H9 (cell line): ENCODE results near the gene GSN. TPM values are rescaled to one million over a fixed set of nuclear protein-coding genes. Genes with fewer than 3 reads are reported as not detected.

Source experiments
- DNase-seq: peaks from one replicate; pipeline ENCODE4 v3.0.0-alpha.2; 2017
- H2AFZ ChIP-seq: one replicate; pipeline ENCODE4 v1.6.1; 2013; ENCODE audit warnings: mild to moderate bottlenecking, low read length, control low read depth, moderate library complexity
- H2AK5ac ChIP-seq: 2 replicates; pipeline ENCODE4 v1.6.1; 2013; ENCODE audit warnings: low read length, control low read depth, mixed read lengths; ENCODE audit not compliant: insufficient read length
- H2BK120ac ChIP-seq: one replicate; pipeline ENCODE4 v1.6.1; 2013; ENCODE audit warnings: low read depth, mild to moderate bottlenecking, low read length, control low read depth, inconsistent platforms; ENCODE audit not compliant: poor library complexity, severe bottlenecking
- H2BK12ac ChIP-seq: 2 replicates; pipeline ENCODE4 v1.6.1; 2013; ENCODE audit warnings: low read length, control low read depth, mixed read lengths, low read depth; ENCODE audit not compliant: insufficient read length
- H2BK15ac ChIP-seq: 2 replicates; pipeline ENCODE4 v1.6.1; 2013; ENCODE audit warnings: low read depth, low read length, control low read depth
- H2BK20ac ChIP-seq: one replicate; pipeline ENCODE4 v1.6.1; 2013; ENCODE audit warnings: low read depth, mild to moderate bottlenecking, low read length, control low read depth, inconsistent platforms; ENCODE audit not compliant: poor library complexity, severe bottlenecking
- H2BK5ac ChIP-seq: 2 replicates; pipeline ENCODE4 v1.6.1; 2013; ENCODE audit warnings: low read length, control low read depth, mixed read lengths; ENCODE audit not compliant: insufficient read length
- H3K14ac ChIP-seq: 2 replicates; pipeline ENCODE4 v1.6.1; 2013; ENCODE audit warnings: low read length, control low read depth; ENCODE audit not compliant: insufficient read depth
- H3K18ac ChIP-seq: 2 replicates; pipeline ENCODE4 v1.6.1; 2013; ENCODE audit warnings: low read depth, mild to moderate bottlenecking, mixed read lengths, low read length, control low read depth; ENCODE audit not compliant: insufficient read length
- H3K23ac ChIP-seq: 2 replicates; pipeline ENCODE4 v1.6.1; 2013; ENCODE audit warnings: low read length, control low read depth, mixed read lengths, low read depth; ENCODE audit not compliant: insufficient read length
- H3K23me2 ChIP-seq: 2 replicates; pipeline ENCODE4 v1.6.1; 2013; ENCODE audit warnings: low read depth, mild to moderate bottlenecking, mixed read lengths, low read length, control low read depth; ENCODE audit not compliant: insufficient read length, poor library complexity, severe bottlenecking
- H3K27ac ChIP-seq: 2 replicates; pipeline ENCODE4 v1.5.1; 2013; ENCODE audit warnings: low read length, control low read depth, mixed read lengths, low read depth; ENCODE audit not compliant: insufficient read length
- H3K27me3 ChIP-seq: 2 replicates; pipeline ENCODE4 v1.6.1; 2013; ENCODE audit warnings: low read length, control low read depth, inconsistent platforms; ENCODE audit not compliant: insufficient read depth
- H3K4ac ChIP-seq: 2 replicates; pipeline ENCODE4 v1.6.1; 2013; ENCODE audit warnings: low read depth, mild to moderate bottlenecking, control low read depth, inconsistent platforms, low read length, moderate library complexity
- H3K4me1 ChIP-seq: 2 replicates; pipeline ENCODE4 v1.6.1; 2013; ENCODE audit warnings: low read length, control low read depth, inconsistent platforms; ENCODE audit not compliant: insufficient read depth
- H3K4me2 ChIP-seq: 2 replicates; pipeline ENCODE4 v1.6.1; 2013; ENCODE audit warnings: low read length, control low read depth, mixed read lengths; ENCODE audit not compliant: insufficient read length, insufficient read depth
- H3K56ac ChIP-seq: 2 replicates; pipeline ENCODE4 v1.6.1; 2013; ENCODE audit warnings: low read depth, mild to moderate bottlenecking, mixed read lengths, low read length, control low read depth; ENCODE audit not compliant: insufficient read length
- H3K79me1 ChIP-seq: 2 replicates; pipeline ENCODE4 v1.6.1; 2013; ENCODE audit warnings: low read depth, mild to moderate bottlenecking, moderate library complexity, low read length, control low read depth, inconsistent platforms; ENCODE audit not compliant: insufficient read depth, poor library complexity, severe bottlenecking
- H3K79me2 ChIP-seq: 2 replicates; pipeline ENCODE4 v1.6.1; 2013; ENCODE audit warnings: low read length, control low read depth, inconsistent platforms; ENCODE audit not compliant: insufficient read depth
- H3K9ac ChIP-seq: 2 replicates; pipeline ENCODE4 v1.6.1; 2013; ENCODE audit warnings: low read length, control low read depth, mixed read lengths; ENCODE audit not compliant: insufficient read length; ENCODE audit errors: extremely low read depth
- H3K9me3 ChIP-seq: one replicate; pipeline ENCODE4 v1.6.1; 2013; ENCODE audit warnings: low read depth, low read length, inconsistent platforms; ENCODE audit not compliant: control insufficient read depth
- H3T11ph ChIP-seq: one replicate; pipeline ENCODE4 v1.6.1; 2013; ENCODE audit warnings: mild to moderate bottlenecking, low read length, control low read depth, inconsistent platforms
- H4K20me1 ChIP-seq: one replicate; pipeline ENCODE4 v1.6.1; 2013; ENCODE audit not compliant: control insufficient read depth, insufficient read length, insufficient read depth
- H4K5ac ChIP-seq: 2 replicates; pipeline ENCODE4 v1.6.1; 2013; ENCODE audit warnings: low read depth, mild to moderate bottlenecking, mixed read lengths, low read length, control low read depth; ENCODE audit not compliant: insufficient read length
- H4K8ac ChIP-seq: replicated peaks from 2 replicates; pipeline ENCODE4 v1.6.1; 2013; ENCODE audit warnings: low read length, control low read depth, mixed read lengths, low read depth; ENCODE audit not compliant: insufficient read length
- H4K91ac ChIP-seq: 2 replicates; pipeline ENCODE4 v1.6.1; 2013; ENCODE audit warnings: low read depth, mild to moderate bottlenecking, moderate library complexity, mixed read lengths, low read length, control low read depth; ENCODE audit not compliant: insufficient read length
- H3K27ac Mint-ChIP-seq, 3 experiments: 2 replicates in 2 of 3; 3 replicates in 1 of 3; pipeline ENCODE4 v1.8.0; 2020 to 2021; ENCODE audit warnings: mixed read lengths in 3 of 3, mild to moderate bottlenecking in 1 of 3, moderate library complexity in 1 of 3
- H3K27me3 Mint-ChIP-seq: 2 replicates; pipeline ENCODE4 v1.8.0; 2021; ENCODE audit warnings: low read depth, mild to moderate bottlenecking, moderate library complexity, mixed read lengths
- H3K36me3 Mint-ChIP-seq, 3 experiments: 2 replicates in 2 of 3; 3 replicates in 1 of 3; pipeline ENCODE4 v1.8.0; 2020 to 2021; ENCODE audit warnings: low read depth in 3 of 3, mixed read lengths in 3 of 3; ENCODE audit not compliant: insufficient read depth in 1 of 3
- H3K4me1 Mint-ChIP-seq, 2 experiments: 2 replicates each; pipeline ENCODE4 v1.8.0; 2020; ENCODE audit warnings: mixed read lengths in 2 of 2
- H3K4me3 Mint-ChIP-seq, 2 experiments: 2 replicates in 1 of 2; 3 replicates in 1 of 2; pipeline ENCODE4 v1.8.0; 2020 to 2021; ENCODE audit warnings: mild to moderate bottlenecking in 2 of 2, mixed read lengths in 2 of 2, moderate library complexity in 1 of 2
- H3K9me3 Mint-ChIP-seq, 2 experiments: 2 replicates in 1 of 2; 3 replicates in 1 of 2; pipeline ENCODE4 v1.8.0; 2020; ENCODE audit warnings: mild to moderate bottlenecking in 2 of 2, mixed read lengths in 2 of 2, moderate library complexity in 1 of 2
- CTCF ChIP-seq: fragments of 200-600 bp; sonication (generic); conservative IDR thresholded peaks from 3 replicates; pipeline ENCODE4 v1.8.0; 2021; ENCODE audit warnings: antibody characterized with exemption, mild to moderate bottlenecking
- WGBS: extraction: QIAGEN DNeasy Blood & Tissue Kit; methylation state at CpG from one replicate; pipeline ENCODE4 v1.1.7; 2013; ENCODE audit warnings: missing lambda C conversion rate, low lambda C conversion rate, mixed read lengths; ENCODE audit not compliant: insufficient read length; ENCODE audit errors: extremely low coverage; 5-methylcytosine and 5-hydroxymethylcytosine counted together
- total RNA-seq: library from RNA; stranded (reverse); gene quantifications from 2 replicates; pipeline ENCODE4 v1.2.1, GENCODE V29; 2021

GSN gene
- total RNA-seq, 1 experiment from 2014 or later: 14.9 TPM

GRCh38 chr9:121296213-121297127 lies 28.5 kb downstream of the GSN start:
- H3K36me3 Mint-ChIP-seq: peaks cover 0 to 1% (median 0%) of the 10 kb centered on the region in 3 experiments; a peak in 1 of 7 replicates
- no peak overlapping the region for H4K5ac ChIP-seq
- no peaks in the 10 kb centered on the region for H3K79me2 ChIP-seq
- H3K27me3 Mint-ChIP-seq: peaks cover 96% of the 10 kb centered on the region
- no peak overlapping the region for H3K14ac ChIP-seq
- H3K4me1 ChIP-seq: peaks cover 8% of the 10 kb centered on the region
- DNase-seq: no peak
- H2AFZ ChIP-seq: no peak overlapping the region
- no peak overlapping the region for H3K23ac ChIP-seq
- peaks cover 14% of the 10 kb centered on the region; the same call in 1 of the 2 replicates for H3K27me3 ChIP-seq
- H2AK5ac ChIP-seq: no peak overlapping the region
- peaks cover 23 to 33% of the 10 kb centered on the region in 2 experiments for H3K4me1 Mint-ChIP-seq
- no peaks in the 10 kb centered on the region for H3K79me1 ChIP-seq
- no peak overlapping the region for H3K4ac ChIP-seq
- H3K4me3 Mint-ChIP-seq: no peak overlapping the region
- no peak overlapping the region for H3K27ac ChIP-seq
- peaks cover 4% of the 10 kb centered on the region for H3K23me2 ChIP-seq
- H2BK5ac ChIP-seq: no peak overlapping the region
- H4K91ac ChIP-seq: no peak overlapping the region
- no peak overlapping the region for H2BK20ac ChIP-seq
- H2BK12ac ChIP-seq: no peak overlapping the region
- H2BK120ac ChIP-seq: no peak overlapping the region
- H3T11ph ChIP-seq: no peak overlapping the region
- H3K9me3 Mint-ChIP-seq: no peaks in the 10 kb centered on the region; a peak in 1 of 5 replicates
- no peak overlapping the region for H3K9ac ChIP-seq
- TF ChIP-seq CTCF: no peak
- no peak overlapping the region for H3K18ac ChIP-seq
- H2BK15ac ChIP-seq: no peak overlapping the region
- no peak overlapping the region for H3K56ac ChIP-seq
- no peaks in the 10 kb centered on the region for H4K20me1 ChIP-seq
- H3K9me3 ChIP-seq: no peaks in the 10 kb centered on the region
- no peak overlapping the region for H4K8ac ChIP-seq
- WGBS: no CpG with 5 or more reads among the region's 7 CpGs
- no peak overlapping the region for H3K4me2 ChIP-seq
- no peak overlapping the region; a peak in 1 of 7 replicates for H3K27ac Mint-ChIP-seq
